Lung (tissue), 12 donors: ENCODE data around the gene SH3PXD2A. TPM values are rescaled to one million over a fixed set of nuclear protein-coding genes. Genes with fewer than 3 reads are reported as not detected.

Experiments used
- ATAC-seq: fragments of 200-7000 bp; cut with Tn5 transposase; one replicate; pipeline ENCODE4 v1.9.1; 2020; ENCODE audit warnings: moderate number of reproducible peaks; ENCODE audit not compliant: insufficient read depth, low FRiP score
- DNase-seq, 3 donors: peaks; one replicate each; pipeline ENCODE4 v3.0.0-alpha.2; 2013 to 2017
- H3K27ac ChIP-seq, 2 donors: one replicate each; pipeline ENCODE4 v1.5.1; 2013; ENCODE audit warnings: mild to moderate bottlenecking in 2 of 2, moderate library complexity in 2 of 2, control low read depth in 1 of 2, inconsistent platforms in 1 of 2, low read depth in 1 of 2, low read length in 1 of 2
- H3K27me3 ChIP-seq, 3 donors: one replicate each; pipeline ENCODE4 v1.5.1; 2013; ENCODE audit warnings: low read length in 2 of 3; ENCODE audit not compliant: control insufficient read depth in 3 of 3, insufficient read depth in 3 of 3
- H3K36me3 ChIP-seq, 4 donors: one replicate each; pipeline ENCODE4 v1.5.1; 2013; ENCODE audit warnings: low read length in 4 of 4, mild to moderate bottlenecking in 1 of 4, moderate library complexity in 1 of 4; ENCODE audit not compliant: control insufficient read depth in 4 of 4, insufficient read depth in 4 of 4
- H3K4me1 ChIP-seq, 5 donors: one replicate each; pipeline ENCODE4 v1.5.1; 2013; ENCODE audit warnings: low read length in 5 of 5, mild to moderate bottlenecking in 2 of 5, moderate library complexity in 1 of 5; ENCODE audit not compliant: control insufficient read depth in 5 of 5, insufficient read depth in 5 of 5
- H3K4me3 ChIP-seq: one replicate; pipeline ENCODE4 v1.5.1; 2013; ENCODE audit warnings: mild to moderate bottlenecking, control low read depth, moderate library complexity
- H3K9ac ChIP-seq, 2 donors: one replicate each; pipeline ENCODE4 v1.5.1; 2013; ENCODE audit warnings: low read length in 2 of 2, control low read depth in 1 of 2; ENCODE audit not compliant: insufficient read depth in 1 of 2
- H3K9me3 ChIP-seq, 4 donors: one replicate each; pipeline ENCODE4 v1.5.1; 2013; ENCODE audit warnings: low read length in 3 of 4, mild to moderate bottlenecking in 1 of 4, moderate library complexity in 1 of 4; ENCODE audit not compliant: control insufficient read depth in 4 of 4, insufficient read depth in 3 of 4
- CTCF ChIP-seq: IDR thresholded peaks from 2 replicates; pipeline ENCODE4 v1.5.1; 2012; ENCODE audit warnings: mild to moderate bottlenecking; ENCODE audit errors: control extremely low read depth, extremely low read depth
- WGBS, 2 donors: extraction: QIAGEN DNeasy Blood & Tissue Kit; methylation state at CpG; one replicate each; pipeline ENCODE4 v1.1.7; 2013; 5-methylcytosine and 5-hydroxymethylcytosine counted together
- polyA plus RNA-seq, 2 donors: library from polyadenylated mRNA; stranded (reverse); fragments of 200-250 nt; gene quantifications; one replicate each; pipeline ENCODE4 v1.2.1, GENCODE V29; 2013
- total RNA-seq, 2 donors: library from RNA; depleted of rRNA in 1 of 2; stranded (reverse); fragments of >200 nt in 1 of 2; gene quantifications; one replicate each; pipeline ENCODE4 v1.2.1, GENCODE V29; 2014 to 2021
- donor health status: control.
- donor health status: control.
- donor health status: Bipolar disorder and iron deficiency.
- donor health status: healthy.
- donor health status: DM: yes; HTN: yes; CAD: no.

SH3PXD2A gene
- total and polyA plus RNA-seq, 4 donors, result 9.9 to 53.2 (median 29.2) TPM

DNA sequence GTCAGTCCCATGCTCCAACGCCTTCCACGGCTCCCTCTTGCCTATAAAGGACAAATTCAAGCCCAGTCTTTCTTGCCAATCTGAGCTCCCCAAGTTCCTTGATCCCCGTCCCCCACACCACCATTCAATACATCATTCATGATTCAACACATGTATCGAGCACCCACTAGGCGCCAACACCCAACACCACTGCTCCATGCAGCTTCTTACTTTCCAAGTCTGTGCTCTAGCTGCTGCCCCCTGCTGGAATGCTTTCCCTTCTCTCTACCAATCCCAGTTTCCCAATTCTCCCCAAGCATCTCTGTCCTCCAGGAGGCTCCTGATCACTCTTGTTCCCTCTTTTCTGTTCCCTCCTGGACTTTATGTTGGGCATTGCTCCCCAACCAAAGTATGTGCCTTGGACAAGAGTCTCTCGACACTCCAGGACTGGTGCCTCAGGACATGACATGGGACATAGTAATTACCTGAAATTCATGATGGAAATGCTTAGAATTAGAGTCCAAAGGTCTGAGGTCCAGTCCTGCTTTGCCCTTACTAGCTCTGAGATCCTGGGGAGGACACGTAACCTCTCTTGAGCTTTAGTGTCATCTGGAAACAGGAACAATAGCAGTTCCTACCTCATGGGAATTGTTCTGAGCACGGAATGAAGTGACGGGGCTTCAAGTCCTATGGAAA lies 189.2 kb downstream of the SH3PXD2A start:
- H3K4me1 ChIP-seq, result peaks cover 0 to 72% (median 20%) of the 10 kb centered on the region in 5 donors
- no peaks in the 10 kb centered on the region for H3K27me3 ChIP-seq
- WGBS, 2 donors, result 90 to 96% methylated on average over 9 of the region's 9 CpGs
- TF ChIP-seq CTCF, result no peak
- DNase-seq (no peak), ATAC-seq (no peak)
- peaks cover 0 to 9% (median 3%) of the 10 kb centered on the region in 4 donors for H3K36me3 ChIP-seq
- H3K9ac ChIP-seq, result peak overlapping the region in 1 of 2 donors; percentile 78
- peak overlapping the region in 1 of 2 donors; percentile 13 for H3K27ac ChIP-seq
- H3K9me3 ChIP-seq, result no peaks in the 10 kb centered on the region
- H3K4me3 ChIP-seq, result no peak overlapping the region

DNA sequence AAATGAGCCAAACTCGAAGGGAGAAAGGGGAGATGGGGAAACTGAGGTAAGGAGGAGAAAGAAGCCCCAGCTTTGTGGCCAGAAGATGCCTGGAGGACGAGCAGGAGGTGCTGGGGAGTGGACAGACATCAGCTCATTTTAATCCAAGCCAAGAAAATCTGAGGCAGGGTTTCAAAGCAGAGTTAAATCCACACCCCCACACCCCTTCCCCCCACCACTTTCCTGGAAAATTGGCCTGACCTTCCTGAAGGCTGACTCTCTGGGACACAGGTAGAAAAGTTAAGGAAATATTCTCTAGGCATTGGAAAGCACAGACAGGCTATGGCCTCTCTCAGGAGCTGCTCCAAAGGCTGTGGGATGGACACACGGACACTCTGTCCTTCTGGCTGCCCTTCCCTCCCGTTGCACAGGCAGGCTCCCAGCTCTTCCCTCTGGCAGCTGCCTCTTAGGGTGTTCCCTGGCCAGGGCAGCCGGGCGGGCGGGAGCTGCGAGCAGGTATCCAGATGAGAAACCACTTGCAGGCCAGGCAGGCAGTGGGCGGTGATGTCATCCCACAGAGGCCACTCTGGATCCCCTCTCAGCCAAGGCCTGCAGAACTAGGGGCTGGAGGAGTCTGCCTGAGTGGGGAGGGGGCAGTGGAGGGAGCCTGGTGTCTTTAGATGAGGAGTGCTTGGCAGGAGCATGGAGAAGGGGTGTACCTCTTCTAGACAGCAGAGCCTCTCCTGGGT lies 190.1 kb downstream of the SH3PXD2A start:
- H3K4me3 ChIP-seq, result no peak overlapping the region
- no peak for TF ChIP-seq CTCF
- no peak overlapping the region for H3K27ac ChIP-seq
- DNase-seq, result no peak
- no peaks in the 10 kb centered on the region for H3K9me3 ChIP-seq
- no peak for ATAC-seq
- WGBS, 2 donors, result 86 to 92% methylated on average over 9 of the region's 9 CpGs
- H3K27me3 ChIP-seq, result no peaks in the 10 kb centered on the region
- H3K9ac ChIP-seq, result no peak overlapping the region
- peaks cover 0 to 71% (median 20%) of the 10 kb centered on the region in 5 donors for H3K4me1 ChIP-seq
- H3K36me3 ChIP-seq, result peaks cover 0 to 9% (median 3%) of the 10 kb centered on the region in 4 donors

DNA sequence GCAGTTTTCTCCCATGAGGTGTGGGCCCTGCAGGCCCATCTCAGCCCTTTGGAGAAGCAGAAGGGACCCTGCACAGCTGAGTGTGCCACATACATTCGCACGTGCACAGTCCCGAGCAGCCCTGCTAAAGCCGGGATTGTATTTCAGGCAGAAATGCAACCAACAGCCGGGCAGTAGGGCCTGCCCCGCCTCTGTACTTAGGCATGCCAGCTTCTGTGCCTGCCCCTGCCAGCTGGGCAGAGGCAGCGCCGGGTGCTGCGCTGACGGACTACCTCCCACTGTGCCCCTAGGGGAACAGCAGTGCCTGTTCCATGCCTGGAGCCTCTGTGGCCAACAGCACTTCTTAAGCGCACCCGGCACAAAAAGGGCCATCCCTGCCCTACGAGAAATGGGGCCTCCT lies 191.6 kb downstream of the SH3PXD2A start:
- no peak for DNase-seq
- H3K4me3 ChIP-seq, result no peak overlapping the region
- no peak for ATAC-seq
- peaks cover 0 to 18% (median 8%) of the 10 kb centered on the region in 4 donors for H3K36me3 ChIP-seq
- WGBS, 2 donors, result 63 to 73% methylated on average over 13 of the region's 13 CpGs
- H3K4me1 ChIP-seq, result peaks cover 0 to 68% (median 17%) of the 10 kb centered on the region in 5 donors
- no peaks in the 10 kb centered on the region for H3K27me3 ChIP-seq
- H3K9me3 ChIP-seq, result no peaks in the 10 kb centered on the region
- TF ChIP-seq CTCF, result no peak
- peak overlapping the region in 1 of 2 donors; percentile 61 for H3K9ac ChIP-seq
- H3K27ac ChIP-seq, result peak overlapping the region in 1 of 2 donors; percentile 34
